Measurements from ENCODE around the gene GRHL3. TPM values are rescaled to one million over a fixed set of nuclear protein-coding genes. Genes with fewer than 3 reads are reported as not detected.
"Not testable (repeated sequence)": the region's sequence is repeated elsewhere in the genome, so short reads cannot be mapped to it uniquely, and the experiment has no call there.

GRHL3 gene
- 100 to 1,000 TPM in 2 of 4 donors, 10 to 100 TPM in 2; 77.6 to 179 (median 115) TPM for total RNA-seq

DNA sequence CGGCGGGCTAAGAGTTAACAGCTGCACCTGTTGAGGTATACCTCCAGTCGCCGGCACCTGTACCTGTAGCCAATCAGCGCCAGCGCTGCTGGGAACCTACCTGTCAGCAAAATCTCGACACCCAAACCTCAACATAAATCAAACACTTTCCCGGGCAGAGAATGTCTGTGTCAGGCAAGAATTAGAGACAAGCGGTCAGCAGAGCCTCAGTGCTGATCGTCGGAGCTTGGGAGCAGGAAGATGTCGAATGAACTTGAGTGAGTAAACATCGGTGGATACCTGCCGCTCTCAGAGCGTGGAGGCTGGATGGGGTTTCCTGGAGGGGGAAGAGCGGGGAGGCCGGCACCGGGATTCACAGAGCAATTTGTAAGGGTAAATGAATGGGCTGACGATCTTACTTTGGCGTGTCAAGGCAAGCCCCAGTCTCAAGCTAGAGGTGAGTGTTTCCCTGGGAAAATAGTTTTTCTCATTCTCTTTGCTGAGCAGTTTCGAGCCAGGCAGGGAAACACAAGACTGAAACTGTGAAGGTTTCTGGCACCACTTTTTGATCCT, at the start of gene GRHL3:
Gene GRHL3, plus strand, starts transcription at position 46 of the 552 bp plus-strand sequence. Its CDS starts 195 bp downstream, at position 241.
- Histone ChIP-seq H3K4me3 (peak within 1 kb of the TSS; percentile 55 to 70 (median 68)), H3K36me3 (no peaks in the 10 kb centered on the region), H3K27me3 (peaks cover 0 to 36% (median 0%) of the 10 kb centered on the region in 4 donors), H3K27ac (peak within 1 kb of the TSS; percentile 89 to 97 (median 94)), H3K9me3 (no peaks in the 10 kb centered on the region), H3K4me1 (peaks cover 24 to 98% (median 52%) of the 10 kb centered on the region in 3 donors)
- WGBS, 2 donors: 4 to 14% methylated on average over 20 to 21 of the region's 21 CpGs
- peak in 2 of 4 donors; percentile 23 to 46 for TF ChIP-seq POLR2A (IDR thresholded peaks at IDR 0.05)
- TF ChIP-seq, protein P1, sequence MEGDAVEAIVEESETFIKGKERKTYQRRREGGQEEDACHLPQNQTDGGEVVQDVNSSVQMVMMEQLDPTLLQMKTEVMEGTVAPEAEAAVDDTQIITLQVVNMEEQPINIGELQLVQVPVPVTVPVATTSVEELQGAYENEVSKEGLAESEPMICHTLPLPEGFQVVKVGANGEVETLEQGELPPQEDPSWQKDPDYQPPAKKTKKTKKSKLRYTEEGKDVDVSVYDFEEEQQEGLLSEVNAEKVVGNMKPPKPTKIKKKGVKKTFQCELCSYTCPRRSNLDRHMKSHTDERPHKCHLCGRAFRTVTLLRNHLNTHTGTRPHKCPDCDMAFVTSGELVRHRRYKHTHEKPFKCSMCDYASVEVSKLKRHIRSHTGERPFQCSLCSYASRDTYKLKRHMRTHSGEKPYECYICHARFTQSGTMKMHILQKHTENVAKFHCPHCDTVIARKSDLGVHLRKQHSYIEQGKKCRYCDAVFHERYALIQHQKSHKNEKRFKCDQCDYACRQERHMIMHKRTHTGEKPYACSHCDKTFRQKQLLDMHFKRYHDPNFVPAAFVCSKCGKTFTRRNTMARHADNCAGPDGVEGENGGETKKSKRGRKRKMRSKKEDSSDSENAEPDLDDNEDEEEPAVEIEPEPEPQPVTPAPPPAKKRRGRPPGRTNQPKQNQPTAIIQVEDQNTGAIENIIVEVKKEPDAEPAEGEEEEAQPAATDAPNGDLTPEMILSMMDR (IDR thresholded peaks at IDR 0.05): no peak
- no peak for DNase-seq
- intact Hi-C loops (cut with DNase I): no loop called here

- intact Hi-C loops (cut with DNase I); DNase-seq; H3K36me3 ChIP-seq; H3K9me3 ChIP-seq; H3K4me3 ChIP-seq; H3K27ac ChIP-seq; H3K4me1 ChIP-seq; H3K27me3 ChIP-seq: not testable (repeated sequence)
- 75 to 87% methylated on average over 8 to 9 of the region's 20 CpGs for WGBS, 2 donors
Measured at GRCh38 chr1:24274203-24275103, 44.7 kb upstream of the GRHL3 start.

- Histone ChIP-seq H3K27me3 (peaks cover 0 to 9% (median 0%) of the 10 kb centered on the region in 4 donors), H3K27ac (no peak overlapping the region), H3K36me3 (no peaks in the 10 kb centered on the region), H3K4me1 (peaks cover 0 to 10% (median 0%) of the 10 kb centered on the region in 3 donors), H3K9me3 (no peaks in the 10 kb centered on the region), H3K4me3 (no peak overlapping the region)
- WGBS, 2 donors: 67 to 96% methylated on average over 2 of the region's 2 CpGs
- DNase-seq: no peak
- TF ChIP-seq, protein P1 (IDR thresholded peaks at IDR 0.05): no peak
- TF ChIP-seq POLR2A (IDR thresholded peaks at IDR 0.05): no peak
- intact Hi-C loops (cut with DNase I): no loop called here
Measured at GRCh38 chr1:24275104-24275410, 44.1 kb upstream of the GRHL3 start.

DNA sequence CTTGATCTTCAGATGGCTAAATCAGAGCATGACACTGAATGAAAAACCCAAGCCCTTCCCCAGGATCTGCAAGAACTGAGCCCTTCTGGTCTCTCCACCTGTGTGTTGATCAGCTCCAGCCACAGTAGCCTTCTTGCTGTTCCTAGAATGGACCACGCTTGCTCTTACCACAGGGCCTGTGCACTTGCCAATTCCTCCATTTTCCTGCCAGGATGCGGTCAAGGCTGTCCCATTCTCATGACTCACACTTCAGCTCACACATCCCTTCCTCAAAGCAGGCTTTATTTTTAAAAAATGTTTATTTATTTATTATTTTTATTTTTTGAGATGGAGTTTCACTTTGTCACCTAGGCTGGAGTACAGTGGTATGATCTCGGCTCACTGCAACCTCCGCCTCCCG, 43.6 kb upstream of the GRHL3 start:
- peaks cover 0 to 9% (median 0%) of the 10 kb centered on the region in 4 donors for H3K27me3 ChIP-seq
- peaks cover 0 to 10% (median 0%) of the 10 kb centered on the region in 3 donors for H3K4me1 ChIP-seq
- intact Hi-C loops (cut with DNase I): no loop called here
- no peaks in the 10 kb centered on the region for H3K36me3 ChIP-seq
- no peaks in the 10 kb centered on the region for H3K9me3 ChIP-seq
- no peak overlapping the region for H3K27ac ChIP-seq
- TF ChIP-seq, protein P1 (IDR thresholded peaks at IDR 0.05): no peak
- no peak for TF ChIP-seq POLR2A (IDR thresholded peaks at IDR 0.05)
- WGBS, 2 donors: 89 to 92% methylated on average over 5 of the region's 5 CpGs
- DNase-seq: no peak
- H3K4me3 ChIP-seq: no peak overlapping the region

DNA sequence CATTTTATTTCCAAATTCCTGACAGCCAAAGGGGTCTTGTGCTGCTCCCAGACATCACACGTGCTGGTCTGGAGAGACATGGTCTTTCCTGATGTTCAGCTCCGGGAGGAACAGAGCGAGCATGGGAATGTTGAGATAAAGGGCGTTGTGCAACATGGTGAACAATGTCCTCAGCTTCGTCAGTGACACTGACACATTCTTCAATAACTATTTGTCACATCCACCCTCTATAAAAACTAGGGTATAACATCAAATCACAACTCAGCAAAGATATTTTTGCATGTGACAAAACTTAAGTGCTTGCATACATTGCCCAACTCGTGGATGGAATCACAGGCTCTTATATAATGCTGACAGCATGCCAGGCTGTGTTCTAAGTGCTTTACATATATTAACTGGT, 42.4 kb upstream of the GRHL3 start:
- no peak for DNase-seq
- 59 to 65% methylated on average over 6 of the region's 6 CpGs for WGBS, 2 donors

More for the DNA sequence above, 42.4 kb upstream of the GRHL3 start:
- Histone ChIP-seq H3K9me3 (no peaks in the 10 kb centered on the region), H3K27ac (no peak overlapping the region), H3K27me3 (peaks cover 0 to 9% (median 0%) of the 10 kb centered on the region in 4 donors), H3K4me1 (peaks cover 0 to 10% (median 0%) of the 10 kb centered on the region in 3 donors), H3K36me3 (no peaks in the 10 kb centered on the region), H3K4me3 (no peak overlapping the region)
- intact Hi-C loops (cut with DNase I): no loop called here
- TF ChIP-seq, protein P1 (IDR thresholded peaks at IDR 0.05): no peak
- TF ChIP-seq POLR2A (IDR thresholded peaks at IDR 0.05): no peak
